HepG2 (cell line): ENCODE data around the gene ZC3H18. TPM values are rescaled to one million over a fixed set of nuclear protein-coding genes. Genes with fewer than 3 reads are reported as not detected.

ENCODE experiments used
- ATAC-seq: fragments of 200-7000 bp; cut with Tn5 transposase; 3 replicates; pipeline ENCODE4 v1.9.1; 2020; ENCODE audit warnings: mild to moderate bottlenecking, moderate library complexity
- BruUV-seq: library from RNA; stranded (reverse); fragments of 400-500 nt; replicated peaks from 2 replicates; lab custom pipeline; 2021; lab: Mats Ljungman, UMichigan
- CTCF ChIA-PET: fragments of 300-600 bp; formaldehyde crosslinking; extraction: SDS; loops from one replicate; lab custom pipeline; 2021; ENCODE audit warnings: low total read pairs, inconsistent platforms, low intra/inter-chr PET ratio; lab: Yijun Ruan, JAX
- POLR2A ChIA-PET: fragments of 350-600 bp; sonication (Branson Sonifier 250); formaldehyde crosslinking; loops from one replicate; lab custom pipeline; 2020; ENCODE audit warnings: antibody characterized with exemption, inconsistent platforms; lab: Yijun Ruan, JAX
- DNase-seq: peaks from one replicate; pipeline ENCODE4 v3.0.0-alpha.2; 2015; ENCODE audit warnings: low spot score
- FAIRE-seq: peaks from 3 replicates; lab custom pipeline; 2011; peaks lifted over from hg19 to GRCh38; lab: Jason Lieb, UNC
- H2AFZ ChIP-seq: one replicate; pipeline ENCODE4 v1.6.1; 2011; ENCODE audit warnings: low read length, inconsistent platforms
- H3K27ac ChIP-seq: fragments of 300-600 bp; 3 replicates; pipeline ENCODE4 v1.8.0; 2011; ENCODE audit warnings: mixed run types, mild to moderate bottlenecking, mixed read lengths, low read length, inconsistent platforms; ENCODE audit not compliant: insufficient read depth; ENCODE audit errors: extremely low read length
- H3K27me3 ChIP-seq, 2 experiments: fragments of 200-600 bp in 1 of 2; 2 replicates in 1 of 2; 3 replicates in 1 of 2; pipeline versions ENCODE4 v1.6.0 to v1.8.0; 2011; ENCODE audit warnings: low read length in 2 of 2, mild to moderate bottlenecking in 2 of 2, moderate library complexity in 2 of 2, inconsistent platforms in 1 of 2; ENCODE audit not compliant: insufficient read depth in 2 of 2, control insufficient read depth in 1 of 2
- H3K36me3 ChIP-seq, 2 experiments: fragments of 200-600 bp in 1 of 2; replicated peaks in 1 of 2; 2 replicates in 1 of 2; 3 replicates in 1 of 2; pipeline versions ENCODE4 v1.5.1 to v1.8.0; 2011; ENCODE audit warnings: low read length in 2 of 2, inconsistent platforms in 1 of 2; ENCODE audit not compliant: insufficient read depth in 2 of 2, control insufficient read depth in 1 of 2
- H3K4me1 ChIP-seq: 2 replicates; pipeline ENCODE4 v1.5.1; 2012; ENCODE audit warnings: low read length, inconsistent platforms; ENCODE audit not compliant: insufficient read depth
- H3K4me2 ChIP-seq: 2 replicates; pipeline ENCODE4 v1.6.0; 2011; ENCODE audit warnings: low read depth, low read length, inconsistent platforms
- H3K4me3 ChIP-seq, 3 experiments: fragments of 200-600 bp in 1 of 3; sonication (generic), shearing (Covaris generic) in 1 of 3; replicated peaks in 1 of 3; 2 replicates each; pipeline ENCODE4 v1.5.1; 2011 to 2016; ENCODE audit warnings: low read length in 3 of 3, inconsistent platforms in 2 of 3, low read depth in 2 of 3, mild to moderate bottlenecking in 2 of 3, control low read depth in 1 of 3, mixed read lengths in 1 of 3; ENCODE audit not compliant: insufficient read depth in 1 of 3
- H3K79me2 ChIP-seq: one replicate; pipeline ENCODE4 v1.6.1; 2011; ENCODE audit warnings: low read length, inconsistent platforms; ENCODE audit not compliant: insufficient read depth
- H3K9ac ChIP-seq: 2 replicates; pipeline ENCODE4 v1.6.0; 2011; ENCODE audit warnings: mild to moderate bottlenecking, low read depth, low read length, inconsistent platforms; ENCODE audit not compliant: insufficient read depth
- H3K9me3 ChIP-seq: 2 replicates; pipeline ENCODE4 v1.5.1; 2012; ENCODE audit warnings: mild to moderate bottlenecking, low read length
- H4K20me1 ChIP-seq: 2 replicates; pipeline ENCODE4 v1.6.0; 2011; ENCODE audit warnings: inconsistent platforms, mild to moderate bottlenecking, low read length, moderate library complexity; ENCODE audit not compliant: insufficient read depth
- GZF1 ChIP-seq: sonication (generic); formaldehyde crosslinking; IDR thresholded peaks from 2 replicates; pipeline ENCODE4 v1.5.1; 2020; ENCODE audit warnings: mild to moderate bottlenecking, missing genetic modification reagents
- HOXD1 ChIP-seq: sonication (generic); formaldehyde crosslinking; IDR thresholded peaks from 2 replicates; pipeline ENCODE4 v1.5.0; 2020; ENCODE audit warnings: missing genetic modification reagents
- IKZF4 ChIP-seq: sonication (generic); formaldehyde crosslinking; IDR thresholded peaks from 2 replicates; pipeline ENCODE4 v1.5.1; 2020; ENCODE audit warnings: borderline replicate concordance, mild to moderate bottlenecking, low read depth, missing genetic modification reagents; ENCODE audit errors: not compliant biosample characterization
- MIER2 ChIP-seq: IDR thresholded peaks from 2 replicates; pipeline ENCODE4 v1.6.1; 2016; ENCODE audit warnings: missing biosample characterization, missing genetic modification reagents
- PHF5A ChIP-seq: IDR thresholded peaks from one replicate; pipeline ENCODE4 v1.6.1; 2018; ENCODE audit warnings: low read depth, missing genetic modification reagents; ENCODE audit not compliant: unreplicated experiment
- U2AF2 ChIP-seq: fragments of 200-400 bp; formaldehyde crosslinking; IDR thresholded peaks from 2 replicates; pipeline ENCODE4 v1.6.1; 2017; ENCODE audit warnings: low read depth, mild to moderate bottlenecking, low read length
- ZFP36 ChIP-seq: fragments of 150-350 bp; IDR thresholded peaks from 2 replicates; pipeline ENCODE4 v1.6.1; 2018; ENCODE audit warnings: borderline replicate concordance, low read length, low read depth; ENCODE audit not compliant: partially characterized antibody
- ZFP36L2 ChIP-seq: sonication (generic); formaldehyde crosslinking; IDR thresholded peaks from 2 replicates; pipeline ENCODE4 v1.4.0; 2020; ENCODE audit warnings: missing genetic modification reagents
- ZNF160 ChIP-seq: sonication (generic); formaldehyde crosslinking; IDR thresholded peaks from 2 replicates; pipeline ENCODE4 v1.8.0; 2022; ENCODE audit warnings: mild to moderate bottlenecking, inconsistent platforms, missing genetic modification reagents
- ZNF549 ChIP-seq: sonication (generic); formaldehyde crosslinking; IDR thresholded peaks from 2 replicates; pipeline ENCODE4 v1.5.0; 2020; ENCODE audit warnings: missing genetic modification reagents
- ZNF775 ChIP-seq: sonication (generic); formaldehyde crosslinking; IDR thresholded peaks from 2 replicates; pipeline ENCODE4 v1.4.0; 2020; ENCODE audit warnings: missing genetic modification reagents, mild to moderate bottlenecking, moderate library complexity, borderline replicate concordance
- ZNF792 ChIP-seq: IDR thresholded peaks from 2 replicates; pipeline ENCODE4 v1.6.1; 2016
- ZSCAN30 ChIP-seq: sonication (generic); formaldehyde crosslinking; IDR thresholded peaks from 2 replicates; pipeline ENCODE4 v1.5.0; 2020; ENCODE audit warnings: mild to moderate bottlenecking, missing genetic modification reagents
- WGBS: methylation state at CpG from one replicate; pipeline ENCODE4 v1.1.6; 2017; ENCODE audit warnings: low lambda C conversion rate; 5-methylcytosine and 5-hydroxymethylcytosine counted together
- in situ Hi-C: cut with HindIII; loops from 2 replicates; pipeline ENCODE4 v1.10.0; 2017; ENCODE audit warnings: low pct_unique_long_range_greater_than_20kb; ENCODE audit not compliant: extremely low pct_ligation_motif_present
- intact Hi-C: fragments of 100-400 bp; cut with micrococcal nuclease; formaldehyde crosslinking; loops from one replicate; pipeline ENCODE4 v1.10.0; 2022; ENCODE audit not compliant: unreplicated experiment
- polyA plus RNA-seq, 8 experiments: library from polyadenylated mRNA; depleted of rRNA in 3 of 8; stranded (reverse) in 7 of 8; unstranded in 1 of 8; fragments of >200 nt; fragmentation: Illumina TruSeq in 4 of 8; extraction: Trizol in 4 of 8; gene quantifications; 2 replicates each; pipeline versions ENCODE4 v1.2.1 to v1.2.3, GENCODE V29; 2011 to 2016; ENCODE audit warnings: low read depth in 4 of 8, missing spikeins in 1 of 8, mixed read lengths in 1 of 8; ENCODE audit not compliant: insufficient read depth in 1 of 8
- total RNA-seq, 5 experiments: library from RNA; depleted of rRNA; stranded (reverse); fragments of >200 nt; fragmentation: Illumina TruSeq; extraction: Trizol; gene quantifications; 2 replicates each; pipeline ENCODE4 v1.2.3, GENCODE V29; 2016; ENCODE audit warnings: low read depth in 1 of 5
- TF ChIP-seq, protein P1 (sequence below): sonication (generic); formaldehyde crosslinking; IDR thresholded peaks from 2 replicates; pipeline ENCODE4 v1.8.1; 2023; ENCODE audit warnings: mild to moderate bottlenecking, missing genetic modification reagents
- TF ChIP-seq, protein P2 (sequence below): sonication (generic); formaldehyde crosslinking; IDR thresholded peaks from 2 replicates; pipeline ENCODE4 v1.8.1; 2023; ENCODE audit warnings: mild to moderate bottlenecking, inconsistent platforms, moderate library complexity, missing genetic modification reagents, borderline replicate concordance
- TF ChIP-seq, protein P3 (sequence below): IDR thresholded peaks from 2 replicates; pipeline ENCODE4 v1.6.1; 2018; ENCODE audit warnings: missing genetic modification reagents

The ZC3H18 gene
- total and polyA plus RNA-seq, 2 of the 13 experiments (the other 11 are each of a cell fraction or from before 2014, with no cell fraction given), result 11.2 to 27.4 TPM

DNA sequence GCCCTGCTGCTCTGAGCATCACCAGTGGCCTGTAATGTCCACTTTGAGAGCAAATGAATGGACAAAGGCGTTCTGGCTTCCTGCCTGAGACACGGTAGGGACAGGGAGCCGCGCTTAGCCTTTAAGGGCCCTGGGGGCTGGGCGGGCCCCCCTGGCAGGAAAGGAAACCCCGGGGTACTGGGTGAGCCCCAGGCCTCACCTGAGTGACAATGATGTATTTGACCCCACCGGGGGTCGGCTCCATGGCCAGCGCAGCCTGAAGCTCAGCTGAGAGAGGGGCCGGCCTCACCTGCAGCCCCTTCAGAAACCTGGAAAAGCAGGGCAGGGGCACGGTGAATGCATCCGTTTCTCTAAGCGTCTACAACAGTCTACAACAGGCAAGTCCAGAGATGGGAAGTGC, 82.9 kb downstream of the ZC3H18 start:
- 96% methylated on average over 8 of the region's 13 CpGs for WGBS
- in situ Hi-C loops (no loop called here), intact Hi-C loops (loop anchor here (5.0 kb wide), 1 partner anchor 56 kb away; no protein-coding TSS in a partner anchor)
- Histone ChIP-seq H3K36me3 (peaks cover 10 to 42% of the 10 kb centered on the region in 2 experiments), H4K20me1 (peaks cover 16% of the 10 kb centered on the region; the same call in 1 of the 2 replicates), H3K4me2 (no peak overlapping the region), H3K9ac (no peak overlapping the region), H3K4me1 (peaks cover 27% of the 10 kb centered on the region), H3K9me3 (no peaks in the 10 kb centered on the region), H3K4me3 (no peak overlapping the region), H2AFZ (no peak overlapping the region), H3K27ac (no peak overlapping the region), H3K27me3 (no peaks in the 10 kb centered on the region), H3K79me2 (peaks cover 32% of the 10 kb centered on the region)
- TF ChIP-seq HOXD1 (CRISPR knock-in tag), result no peak
- TF ChIP-seq PHF5A (CRISPR knock-in tag), result no peak
- TF ChIP-seq ZNF775 (CRISPR knock-in tag), result no peak
- TF ChIP-seq ZFP36, result no peak
- no peak for TF ChIP-seq ZFP36L2 (CRISPR knock-in tag)
- TF ChIP-seq, protein P1, sequence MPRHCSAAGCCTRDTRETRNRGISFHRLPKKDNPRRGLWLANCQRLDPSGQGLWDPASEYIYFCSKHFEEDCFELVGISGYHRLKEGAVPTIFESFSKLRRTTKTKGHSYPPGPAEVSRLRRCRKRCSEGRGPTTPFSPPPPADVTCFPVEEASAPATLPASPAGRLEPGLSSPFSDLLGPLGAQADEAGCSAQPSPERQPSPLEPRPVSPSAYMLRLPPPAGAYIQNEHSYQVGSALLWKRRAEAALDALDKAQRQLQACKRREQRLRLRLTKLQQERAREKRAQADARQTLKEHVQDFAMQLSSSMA, result no peak
- no peak for TF ChIP-seq MIER2 (CRISPR knock-in tag)
- TF ChIP-seq ZNF549, result no peak
- no peak for TF ChIP-seq U2AF2
- no peak for TF ChIP-seq GZF1 (CRISPR knock-in tag)
- no peak for TF ChIP-seq ZNF160 (CRISPR knock-in tag)
- TF ChIP-seq ZSCAN30 (CRISPR knock-in tag), result no peak
- no peak for TF ChIP-seq ZNF792 (CRISPR knock-in tag)
- TF ChIP-seq, protein P2, sequence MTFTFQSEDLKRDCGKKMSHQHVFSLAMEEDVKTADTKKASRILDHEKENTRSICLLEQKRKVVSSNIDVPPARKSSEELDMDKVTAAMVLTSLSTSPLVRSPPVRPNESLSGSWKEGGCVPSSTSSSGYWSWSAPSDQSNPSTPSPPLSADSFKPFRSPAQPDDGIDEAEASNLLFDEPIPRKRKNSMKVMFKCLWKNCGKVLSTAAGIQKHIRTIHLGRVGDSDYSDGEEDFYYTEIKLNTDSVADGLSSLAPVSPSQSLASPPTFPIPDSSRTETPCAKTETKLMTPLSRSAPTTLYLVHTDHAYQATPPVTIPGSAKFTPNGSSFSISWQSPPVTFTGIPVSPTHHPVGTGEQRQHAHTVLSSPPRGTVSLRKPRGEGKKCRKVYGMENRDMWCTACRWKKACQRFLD, result no peak
- TF ChIP-seq, protein P3, sequence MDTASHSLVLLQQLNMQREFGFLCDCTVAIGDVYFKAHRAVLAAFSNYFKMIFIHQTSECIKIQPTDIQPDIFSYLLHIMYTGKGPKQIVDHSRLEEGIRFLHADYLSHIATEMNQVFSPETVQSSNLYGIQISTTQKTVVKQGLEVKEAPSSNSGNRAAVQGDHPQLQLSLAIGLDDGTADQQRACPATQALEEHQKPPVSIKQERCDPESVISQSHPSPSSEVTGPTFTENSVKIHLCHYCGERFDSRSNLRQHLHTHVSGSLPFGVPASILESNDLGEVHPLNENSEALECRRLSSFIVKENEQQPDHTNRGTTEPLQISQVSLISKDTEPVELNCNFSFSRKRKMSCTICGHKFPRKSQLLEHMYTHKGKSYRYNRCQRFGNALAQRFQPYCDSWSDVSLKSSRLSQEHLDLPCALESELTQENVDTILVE (CRISPR knock-in tag), result no peak
- TF ChIP-seq IKZF4 (CRISPR knock-in tag), result no peak
- ChIA-PET CTCF (no interaction called here), POLR2A (interaction anchor here (5.2 kb wide), 1 partner anchor 10 kb away, joined by 51 read pairs; the partner anchor contains the start of gene MVD)
- no peak for FAIRE-seq
- DNase-seq, result no peak
- ATAC-seq, result no peak
- no TSS peak for BruUV-seq
